ENCODE measurements around the gene ANKRD60. TPM values are rescaled to one million over a fixed set of nuclear protein-coding genes. Genes with fewer than 3 reads are reported as not detected.

Gene ANKRD60
- polyA plus RNA-seq, 1 experiment = not detected

DNA sequence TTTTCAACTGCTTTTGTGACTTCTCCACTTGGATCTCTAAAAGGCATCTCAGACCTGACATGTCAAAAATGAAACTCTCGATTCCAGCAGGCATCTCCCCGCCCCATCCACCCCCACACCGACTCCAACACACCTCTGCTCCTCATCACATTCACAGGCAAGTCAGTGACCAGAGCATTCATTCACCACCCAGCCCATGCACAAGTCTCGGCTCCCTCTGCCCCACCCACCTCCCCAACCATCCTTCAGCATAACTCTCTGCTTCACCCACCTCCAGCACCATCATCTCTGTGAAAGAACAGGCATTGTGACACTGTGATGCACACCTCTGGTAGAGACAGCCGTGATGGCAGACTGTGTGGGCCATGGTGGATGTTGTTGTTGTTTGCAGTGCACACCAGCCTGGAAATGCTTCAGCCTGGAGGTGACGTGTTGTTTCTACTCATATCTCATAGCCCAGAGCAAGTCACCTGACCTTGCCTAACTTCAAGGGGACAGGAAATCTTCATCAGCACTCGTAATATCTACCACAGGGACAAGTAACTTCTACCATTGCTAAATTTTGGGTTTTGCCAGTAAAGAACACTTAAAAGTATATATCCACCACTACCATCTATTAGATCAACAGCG lies 56.5 kb downstream of the ANKRD60 start:
- no peak overlapping the region for H3K4me3 ChIP-seq (ENCODE audit: low read depth, low read length)
- TF ChIP-seq, protein P1, sequence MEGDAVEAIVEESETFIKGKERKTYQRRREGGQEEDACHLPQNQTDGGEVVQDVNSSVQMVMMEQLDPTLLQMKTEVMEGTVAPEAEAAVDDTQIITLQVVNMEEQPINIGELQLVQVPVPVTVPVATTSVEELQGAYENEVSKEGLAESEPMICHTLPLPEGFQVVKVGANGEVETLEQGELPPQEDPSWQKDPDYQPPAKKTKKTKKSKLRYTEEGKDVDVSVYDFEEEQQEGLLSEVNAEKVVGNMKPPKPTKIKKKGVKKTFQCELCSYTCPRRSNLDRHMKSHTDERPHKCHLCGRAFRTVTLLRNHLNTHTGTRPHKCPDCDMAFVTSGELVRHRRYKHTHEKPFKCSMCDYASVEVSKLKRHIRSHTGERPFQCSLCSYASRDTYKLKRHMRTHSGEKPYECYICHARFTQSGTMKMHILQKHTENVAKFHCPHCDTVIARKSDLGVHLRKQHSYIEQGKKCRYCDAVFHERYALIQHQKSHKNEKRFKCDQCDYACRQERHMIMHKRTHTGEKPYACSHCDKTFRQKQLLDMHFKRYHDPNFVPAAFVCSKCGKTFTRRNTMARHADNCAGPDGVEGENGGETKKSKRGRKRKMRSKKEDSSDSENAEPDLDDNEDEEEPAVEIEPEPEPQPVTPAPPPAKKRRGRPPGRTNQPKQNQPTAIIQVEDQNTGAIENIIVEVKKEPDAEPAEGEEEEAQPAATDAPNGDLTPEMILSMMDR (IDR thresholded peaks at IDR 0.05; ENCODE audit: low read depth, low read length) = no peak
- no peak overlapping the region for H3K27ac ChIP-seq (ENCODE audit: low read depth, low read length)
- ChIA-PET CTCF (no interaction called here), POLR2A (no interaction called here)
- H3K27me3 ChIP-seq (ENCODE audit: control insufficient read depth, insufficient read depth, low read length) = peaks cover 11% of the 10 kb centered on the region
- H3K9me3 ChIP-seq (ENCODE audit: control insufficient read depth, insufficient read depth, low read length) = peaks cover 3% of the 10 kb centered on the region; the same call in 1 of the 2 replicates
- DNase-seq (ENCODE audit: low read depth, low spot score) = no peak

DNA sequence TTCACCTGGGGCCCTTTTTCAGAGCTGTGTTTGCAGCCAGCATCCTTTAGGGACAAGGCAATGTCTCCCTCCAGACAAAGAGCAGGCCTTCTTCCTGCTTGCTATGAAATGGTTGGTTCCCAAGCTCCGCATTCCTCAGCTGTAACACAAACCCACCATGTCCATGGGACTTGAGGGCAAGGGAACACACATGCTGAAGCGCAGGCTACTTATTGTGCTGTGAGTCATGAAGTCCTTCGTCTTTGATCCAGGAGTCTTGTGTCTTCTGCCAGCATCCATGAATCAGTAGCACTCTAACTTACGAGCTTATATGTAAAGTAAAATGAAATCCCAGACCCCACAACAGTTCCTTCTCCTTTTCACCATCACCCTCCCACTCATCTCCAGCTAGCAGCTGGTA lies 59.0 kb downstream of the ANKRD60 start:
- H3K27ac ChIP-seq (ENCODE audit: low read depth, low read length) = no peak overlapping the region
- H3K9me3 ChIP-seq (ENCODE audit: control insufficient read depth, insufficient read depth, low read length) = peaks cover 3% of the 10 kb centered on the region; the same call in 1 of the 2 replicates
- no peak for DNase-seq (ENCODE audit: low read depth, low spot score)
- CTCF ChIA-PET = interaction anchor here (2.9 kb wide), 1 partner anchor 10 kb away, joined by 11 read pairs; no protein-coding TSS in a partner anchor
- peaks cover 7% of the 10 kb centered on the region for H3K27me3 ChIP-seq (ENCODE audit: control insufficient read depth, insufficient read depth, low read length)
- POLR2A ChIA-PET = no interaction called here
- TF ChIP-seq, protein P1 (IDR thresholded peaks at IDR 0.05; ENCODE audit: low read depth, low read length) = no peak
- H3K4me3 ChIP-seq (ENCODE audit: low read depth, low read length) = no peak overlapping the region

DNA sequence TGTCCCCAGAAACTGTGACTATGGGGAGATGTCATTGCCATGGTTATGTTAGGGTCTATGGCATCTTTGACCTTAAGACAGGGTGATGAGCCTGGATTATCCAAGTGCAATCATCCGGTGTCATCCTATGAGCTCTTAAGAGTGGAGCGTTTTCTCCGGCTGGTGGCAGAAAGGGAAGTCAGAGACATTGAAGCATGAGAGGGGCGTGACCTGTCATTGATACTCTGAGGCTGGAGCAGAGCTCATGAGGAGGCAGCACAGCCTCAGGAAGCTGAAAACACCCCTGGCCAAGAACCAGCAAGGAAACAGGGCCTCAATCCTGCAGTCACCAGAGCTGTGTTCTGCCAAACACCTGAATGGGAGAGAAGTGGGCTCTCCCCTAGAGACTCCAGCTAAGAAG lies 59.6 kb downstream of the ANKRD60 start:
- H3K27me3 ChIP-seq (ENCODE audit: control insufficient read depth, insufficient read depth, low read length) = peaks cover 7% of the 10 kb centered on the region
- ChIA-PET POLR2A (no interaction called here), CTCF (interaction anchor here (2.9 kb wide), 1 partner anchor 11 kb away, joined by 11 read pairs; no protein-coding TSS in a partner anchor)
- TF ChIP-seq, protein P1 (IDR thresholded peaks at IDR 0.05; ENCODE audit: low read depth, low read length) = no peak
- H3K9me3 ChIP-seq (ENCODE audit: control insufficient read depth, insufficient read depth, low read length) = peaks cover 3% of the 10 kb centered on the region; the same call in 1 of the 2 replicates
- H3K27ac ChIP-seq (ENCODE audit: low read depth, low read length) = no peak overlapping the region
- DNase-seq (ENCODE audit: low read depth, low spot score) = no peak
- no peak overlapping the region for H3K4me3 ChIP-seq (ENCODE audit: low read depth, low read length)

DNA sequence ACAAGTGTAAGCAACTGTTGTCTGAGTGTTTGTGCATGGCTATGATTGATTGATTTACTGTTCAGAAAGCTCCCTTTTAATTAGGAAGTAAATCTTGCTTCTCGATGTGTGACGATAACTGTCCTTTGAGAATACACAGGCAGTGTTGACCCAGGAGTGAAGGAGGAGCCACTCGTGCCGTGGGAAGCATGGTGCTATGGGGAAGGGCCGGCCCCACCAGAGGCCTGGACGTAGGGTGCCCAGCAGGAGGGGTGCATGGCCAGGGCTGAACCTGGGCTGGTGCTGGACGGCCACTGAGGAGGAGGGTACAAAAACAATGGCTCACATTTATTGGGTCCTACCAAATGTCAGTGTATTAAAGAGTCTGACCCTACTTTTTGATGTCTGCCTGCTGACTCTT lies 60.7 kb downstream of the ANKRD60 start:
- Histone ChIP-seq H3K9me3 (ENCODE audit: control insufficient read depth, insufficient read depth, low read length) (no peaks in the 10 kb centered on the region), H3K4me3 (ENCODE audit: low read depth, low read length) (no peak overlapping the region), H3K27me3 (ENCODE audit: control insufficient read depth, insufficient read depth, low read length) (peaks cover 7% of the 10 kb centered on the region), H3K27ac (ENCODE audit: low read depth, low read length) (no peak overlapping the region)
- TF ChIP-seq, protein P1 (IDR thresholded peaks at IDR 0.05; ENCODE audit: low read depth, low read length) = no peak
- no peak for DNase-seq (ENCODE audit: low read depth, low spot score)
- ChIA-PET CTCF (interaction anchor here (0.7 kb wide), 1 partner anchor 12 kb away, joined by 4 read pairs; no protein-coding TSS in a partner anchor), POLR2A (no interaction called here)

Other genes with a start within 250 kb of the ANKRD60 start
- 11.7 and 14.9 TPM in 2 replicates for gene RAB22A, start 81.1 kb upstream of the ANKRD60 start, polyA plus RNA-seq (2011; rRNA removed)
- 36.3 and 43.8 TPM in 2 replicates for gene VAPB, start 160.6 kb upstream of the ANKRD60 start, polyA plus RNA-seq (2011; rRNA removed)